Small intestine (tissue), 7 donors: Measurements from ENCODE around the gene ELOVL5. TPM values are rescaled to one million over a fixed set of nuclear protein-coding genes. Genes with fewer than 3 reads are reported as not detected.

ENCODE experiments used
- DNase-seq, 2 donors: peaks; one replicate each; pipeline versions ENCODE4 v3.0.0 to v3.0.0-alpha.2; 2013
- FAIRE-seq: peaks from 2 replicates; lab custom pipeline; 2012; peaks lifted over from hg19 to GRCh38; lab: Jason Lieb, UNC
- H3K27ac ChIP-seq, 3 donors: one replicate each; pipeline ENCODE4 v1.5.1; 2013; ENCODE audit warnings: low read length in 2 of 3, mild to moderate bottlenecking in 2 of 3, control low read depth in 1 of 3, inconsistent platforms in 1 of 3, low read depth in 1 of 3, moderate library complexity in 1 of 3
- H3K27me3 ChIP-seq, 3 donors: one replicate each; pipeline ENCODE4 v1.6.1; 2013; ENCODE audit warnings: low read length in 3 of 3, inconsistent platforms in 1 of 3; ENCODE audit not compliant: control insufficient read depth in 3 of 3, insufficient read depth in 3 of 3
- H3K36me3 ChIP-seq, 3 donors: one replicate each; pipeline ENCODE4 v1.6.1; 2013; ENCODE audit warnings: low read length in 3 of 3, inconsistent platforms in 1 of 3, low read depth in 1 of 3, mild to moderate bottlenecking in 1 of 3, moderate library complexity in 1 of 3; ENCODE audit not compliant: control insufficient read depth in 3 of 3, insufficient read depth in 2 of 3
- H3K4me1 ChIP-seq, 3 donors: one replicate each; pipeline ENCODE4 v1.6.1; 2013; ENCODE audit warnings: low read length in 2 of 3, inconsistent platforms in 1 of 3, low read depth in 1 of 3, mild to moderate bottlenecking in 1 of 3, moderate library complexity in 1 of 3; ENCODE audit not compliant: control insufficient read depth in 3 of 3, insufficient read depth in 2 of 3
- H3K4me3 ChIP-seq, 3 donors: one replicate each; pipeline ENCODE4 v1.5.1; 2013; ENCODE audit warnings: low read length in 3 of 3, control low read depth in 1 of 3, inconsistent platforms in 1 of 3, low read depth in 1 of 3, mild to moderate bottlenecking in 1 of 3, moderate library complexity in 1 of 3
- H3K9me3 ChIP-seq, 2 donors: one replicate each; pipeline ENCODE4 v1.6.1; 2013; ENCODE audit warnings: low read depth in 1 of 2, low read length in 1 of 2; ENCODE audit not compliant: control insufficient read depth in 2 of 2, insufficient read depth in 1 of 2
- WGBS, 3 donors: extraction: QIAGEN DNeasy Blood & Tissue Kit; methylation state at CpG; one replicate each; pipeline ENCODE4 v1.1.7; 2013; 5-methylcytosine and 5-hydroxymethylcytosine counted together
- polyA plus RNA-seq, 4 donors: library from polyadenylated mRNA; stranded (reverse) in 3 of 4; unstranded in 1 of 4; fragments of 200-250 nt in 3 of 4; fragments of 120-200 nt in 1 of 4; gene quantifications; one replicate each; pipeline versions ENCODE4 v1.2.1 to v1.2.3, GENCODE V29; 2013
- donor health status: healthy with polysubstance abuse.
- donor health status: control.
- donor health status: control.
- donor health status: Bipolar disorder and iron deficiency.
- donor health status: healthy.

The ELOVL5 gene
- polyA plus RNA-seq, 4 donors, result 6.3 to 37.0 (median 22.6) TPM

- peaks cover 0 to 16% (median 2%) of the 10 kb centered on the region in 3 donors for H3K36me3 ChIP-seq
- DNase-seq, result no peak
- WGBS, 3 donors, result 92 to 97% (median 97%) methylated on average over 1 of the region's 1 CpG
- H3K4me1 ChIP-seq, result peaks cover 0 to 4% (median 3%) of the 10 kb centered on the region in 3 donors
- FAIRE-seq, result no peak
- no peaks in the 10 kb centered on the region for H3K27me3 ChIP-seq
- no peak overlapping the region for H3K4me3 ChIP-seq
- H3K9me3 ChIP-seq, result no peaks in the 10 kb centered on the region
- no peak overlapping the region for H3K27ac ChIP-seq
Measured at GRCh38 chr6:53294611-53295010, 54.1 kb downstream of the ELOVL5 start.

GRCh38 chr6:53294095-53294494, 54.7 kb downstream of the ELOVL5 start:
- Histone ChIP-seq H3K27me3 (no peaks in the 10 kb centered on the region), H3K9me3 (no peaks in the 10 kb centered on the region), H3K4me1 (peaks cover 0 to 4% (median 0%) of the 10 kb centered on the region in 3 donors), H3K27ac (no peak overlapping the region), H3K36me3 (peaks cover 0 to 16% (median 2%) of the 10 kb centered on the region in 3 donors), H3K4me3 (no peak overlapping the region)
- FAIRE-seq, result no peak
- DNase-seq, result peak in 1 of 2 donors; percentile 31
- WGBS, 3 donors, result 86 to 97% (median 93%) methylated on average over 3 of the region's 3 CpGs

- no peaks in the 10 kb centered on the region for H3K27me3 ChIP-seq
- DNase-seq (no peak), FAIRE-seq (no peak)
- no peak overlapping the region for H3K27ac ChIP-seq
- no peak overlapping the region for H3K4me3 ChIP-seq
- peaks cover 0 to 4% (median 0%) of the 10 kb centered on the region in 3 donors for H3K4me1 ChIP-seq
- H3K9me3 ChIP-seq, result no peaks in the 10 kb centered on the region
- peaks cover 0 to 16% (median 2%) of the 10 kb centered on the region in 3 donors for H3K36me3 ChIP-seq
- 87 to 91% (median 89%) methylated on average over 3 of the region's 3 CpGs for WGBS, 3 donors
Measured at GRCh38 chr6:53293691-53294090, 55.1 kb downstream of the ELOVL5 start.

- no peak overlapping the region for H3K4me3 ChIP-seq
- no peaks in the 10 kb centered on the region for H3K9me3 ChIP-seq
- H3K27me3 ChIP-seq, result no peaks in the 10 kb centered on the region
- DNase-seq, result no peak
- H3K4me1 ChIP-seq, result no peaks in the 10 kb centered on the region
- peaks cover 0 to 20% (median 2%) of the 10 kb centered on the region in 3 donors for H3K36me3 ChIP-seq
- FAIRE-seq, result no peak
- WGBS, 3 donors, result 72 to 83% (median 72%) methylated on average over 2 of the region's 2 CpGs
- H3K27ac ChIP-seq, result no peak overlapping the region
Measured at GRCh38 chr6:53290537-53291510, 57.9 kb downstream of the ELOVL5 start.

- no peaks in the 10 kb centered on the region for H3K27me3 ChIP-seq
- H3K9me3 ChIP-seq, result no peaks in the 10 kb centered on the region
- no peak overlapping the region for H3K4me3 ChIP-seq
- H3K36me3 ChIP-seq, result peaks cover 0 to 7% (median 2%) of the 10 kb centered on the region in 3 donors
- no peak for FAIRE-seq
- H3K4me1 ChIP-seq, result no peaks in the 10 kb centered on the region
- 81 to 85% (median 85%) methylated on average over 9 of the region's 9 CpGs for WGBS, 3 donors
- DNase-seq, result no peak
- H3K27ac ChIP-seq, result no peak overlapping the region
Measured at GRCh38 chr6:53287336-53288225, 61.2 kb downstream of the ELOVL5 start.

GRCh38 chr6:53284901-53285300, 63.8 kb downstream of the ELOVL5 start:
- no peaks in the 10 kb centered on the region for H3K27me3 ChIP-seq

GRCh38 chr6:53282741-53283140, 66.0 kb downstream of the ELOVL5 start:
- FAIRE-seq (no peak), DNase-seq (no peak)
- H3K27me3 ChIP-seq, result no peaks in the 10 kb centered on the region
- H3K9me3 ChIP-seq, result no peaks in the 10 kb centered on the region
- H3K4me3 ChIP-seq, result no peak overlapping the region
- 54 to 86% (median 79%) methylated on average over 2 of the region's 2 CpGs for WGBS, 3 donors
- peaks cover 0 to 4% (median 0%) of the 10 kb centered on the region in 3 donors for H3K36me3 ChIP-seq
- no peak overlapping the region for H3K27ac ChIP-seq
- no peaks in the 10 kb centered on the region for H3K4me1 ChIP-seq

More at GRCh38 chr6:53284901-53285300, 63.8 kb downstream of the ELOVL5 start:
- Histone ChIP-seq H3K27ac (no peak overlapping the region), H3K4me1 (no peaks in the 10 kb centered on the region), H3K4me3 (no peak overlapping the region), H3K36me3 (peaks cover 0 to 3% (median 0%) of the 10 kb centered on the region in 3 donors), H3K9me3 (no peaks in the 10 kb centered on the region)
- 69 to 84% (median 71%) methylated on average over 4 of the region's 4 CpGs for WGBS, 3 donors
- DNase-seq (no peak), FAIRE-seq (no peak)

- FAIRE-seq, result no peak
- no peaks in the 10 kb centered on the region for H3K9me3 ChIP-seq
- H3K27me3 ChIP-seq, result no peaks in the 10 kb centered on the region
- peak overlapping the region in 1 of 3 donors; percentile 1 for H3K27ac ChIP-seq
- DNase-seq, result no peak
- 81 to 89% (median 88%) methylated on average over 2 of the region's 2 CpGs for WGBS, 3 donors
- H3K4me3 ChIP-seq, result no peak overlapping the region
- peaks cover 0 to 2% (median 0%) of the 10 kb centered on the region in 3 donors for H3K36me3 ChIP-seq
- H3K4me1 ChIP-seq, result no peaks in the 10 kb centered on the region
Measured at GRCh38 chr6:53282234-53282633, 66.5 kb downstream of the ELOVL5 start.
